NCI-H2171 (cell line): ENCODE data around the gene CLIP4.

Source experiments
- DNase-seq: peaks from one replicate; lab custom pipeline; 2025; lab: John Stamatoyannopoulos, UW

The CLIP4 gene

GRCh38 chr2:29222381-29223179 lies 107.4 kb downstream of the CLIP4 start:
- DNase-seq, result no peak

- no peak for DNase-seq
These were observed 108.0 kb downstream of the CLIP4 start for GRCh38 chr2:29223257-29223656.

- no peak for DNase-seq
These were observed 108.9 kb downstream of the CLIP4 start for GRCh38 chr2:29223851-29224692.

- DNase-seq, result no peak
These were observed 109.7 kb downstream of the CLIP4 start for GRCh38 chr2:29224693-29225551.

- no peak for DNase-seq
These were observed 110.6 kb downstream of the CLIP4 start for GRCh38 chr2:29225814-29226213.

GRCh38 chr2:29226375-29226774 lies 111.2 kb downstream of the CLIP4 start:
- no peak for DNase-seq

GRCh38 chr2:29226808-29227207 lies 111.6 kb downstream of the CLIP4 start:
- DNase-seq, result no peak

GRCh38 chr2:29227935-29228675 lies 112.9 kb downstream of the CLIP4 start:
- DNase-seq, result no peak

- no peak for DNase-seq
These were observed 113.7 kb downstream of the CLIP4 start for GRCh38 chr2:29228947-29229346.

GRCh38 chr2:29229640-29230039 lies 114.4 kb downstream of the CLIP4 start:
- no peak for DNase-seq

- no peak for DNase-seq
These were observed 116.8 kb downstream of the CLIP4 start for GRCh38 chr2:29232041-29232440.

- no peak for DNase-seq
These were observed 118.2 kb downstream of the CLIP4 start for GRCh38 chr2:29233428-29233827.

GRCh38 chr2:29235411-29235810 lies 120.2 kb downstream of the CLIP4 start:
- no peak for DNase-seq

GRCh38 chr2:29236074-29236473 lies 120.9 kb downstream of the CLIP4 start:
- DNase-seq, result no peak

GRCh38 chr2:29238497-29238896 lies 123.3 kb downstream of the CLIP4 start:
- DNase-seq, result no peak
